Ovary (tissue), 3 donors: ENCODE results near the gene SLC35G4.
"Not testable (repeated sequence)": the region's sequence is repeated elsewhere in the genome, so short reads cannot be mapped to it uniquely, and the experiment has no call there.

Source experiments
- EP300 ChIP-seq: sonication (generic); formaldehyde crosslinking; IDR thresholded peaks from one replicate; pipeline ENCODE4 v1.6.1; 2017; ENCODE audit warnings: antibody characterized with exemption
- POLR2A ChIP-seq: fragments of 450-650 bp; IDR thresholded peaks from one replicate; pipeline ENCODE4 v1.6.1; 2017; ENCODE audit warnings: antibody characterized with exemption, mild to moderate bottlenecking, moderate library complexity
- TF ChIP-seq, protein P1 (sequence below), 3 donors: fragments of 450-650 bp in 2 of 3; fragments of 200-600 bp in 1 of 3; IDR thresholded peaks; one replicate each; pipeline versions ENCODE4 v1.5.1 to v1.8.0; 2016 to 2022; ENCODE audit warnings: antibody characterized with exemption in 3 of 3, mild to moderate bottlenecking in 1 of 3
- donor health status: DM: no; HTN: no; CAD: no.

- TF ChIP-seq, protein P1, sequence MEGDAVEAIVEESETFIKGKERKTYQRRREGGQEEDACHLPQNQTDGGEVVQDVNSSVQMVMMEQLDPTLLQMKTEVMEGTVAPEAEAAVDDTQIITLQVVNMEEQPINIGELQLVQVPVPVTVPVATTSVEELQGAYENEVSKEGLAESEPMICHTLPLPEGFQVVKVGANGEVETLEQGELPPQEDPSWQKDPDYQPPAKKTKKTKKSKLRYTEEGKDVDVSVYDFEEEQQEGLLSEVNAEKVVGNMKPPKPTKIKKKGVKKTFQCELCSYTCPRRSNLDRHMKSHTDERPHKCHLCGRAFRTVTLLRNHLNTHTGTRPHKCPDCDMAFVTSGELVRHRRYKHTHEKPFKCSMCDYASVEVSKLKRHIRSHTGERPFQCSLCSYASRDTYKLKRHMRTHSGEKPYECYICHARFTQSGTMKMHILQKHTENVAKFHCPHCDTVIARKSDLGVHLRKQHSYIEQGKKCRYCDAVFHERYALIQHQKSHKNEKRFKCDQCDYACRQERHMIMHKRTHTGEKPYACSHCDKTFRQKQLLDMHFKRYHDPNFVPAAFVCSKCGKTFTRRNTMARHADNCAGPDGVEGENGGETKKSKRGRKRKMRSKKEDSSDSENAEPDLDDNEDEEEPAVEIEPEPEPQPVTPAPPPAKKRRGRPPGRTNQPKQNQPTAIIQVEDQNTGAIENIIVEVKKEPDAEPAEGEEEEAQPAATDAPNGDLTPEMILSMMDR (IDR thresholded peaks at IDR 0.05) = not testable (repeated sequence)
- TF ChIP-seq POLR2A, EP300: not testable (repeated sequence)
These were observed 38.4 kb downstream of the SLC35G4 start for GRCh38 chr18:11647804-11648203.
